Activated naive CD8-positive, alpha-beta T cell treated with anti-CD3 and anti-CD28 coated beads for 36 hours (primary cell): ENCODE data around the gene ZNF639. TPM values are rescaled to one million over a fixed set of nuclear protein-coding genes. Genes with fewer than 3 reads are reported as not detected.

Experiments
- DNase-seq: peaks from one replicate; pipeline ENCODE4 v3.0.0; 2021
- H3K27ac Mint-ChIP-seq: one replicate; pipeline ENCODE4 v1.8.0; 2022; ENCODE audit warnings: mild to moderate bottlenecking, moderate library complexity, mixed read lengths
- H3K27me3 Mint-ChIP-seq: one replicate; pipeline ENCODE4 v1.8.0; 2022; ENCODE audit warnings: mild to moderate bottlenecking, mixed read lengths
- H3K36me3 Mint-ChIP-seq: one replicate; pipeline ENCODE4 v1.8.0; 2021; ENCODE audit warnings: mild to moderate bottlenecking, mixed read lengths
- H3K4me1 Mint-ChIP-seq: one replicate; pipeline ENCODE4 v1.8.0; 2021; ENCODE audit warnings: mixed read lengths
- H3K4me3 Mint-ChIP-seq: one replicate; pipeline ENCODE4 v1.8.0; 2022; ENCODE audit warnings: mild to moderate bottlenecking, moderate library complexity, mixed read lengths
- H3K9me3 Mint-ChIP-seq: one replicate; pipeline ENCODE4 v1.8.0; 2022; ENCODE audit warnings: mixed read lengths
- total RNA-seq, 2 experiments: library from RNA; stranded (reverse); gene quantifications; one replicate each; pipeline ENCODE4 v1.2.3, GENCODE V29; 2021

ZNF639 gene
- total RNA-seq, 2 experiments from 2014 or later, result 59.5 to 62.1 TPM

- Mint-ChIP-seq H3K4me1 (peaks cover 12% of the 10 kb centered on the region), H3K27ac (no peak overlapping the region), H3K36me3 (peaks cover 26% of the 10 kb centered on the region), H3K27me3 (no peaks in the 10 kb centered on the region), H3K9me3 (no peaks in the 10 kb centered on the region), H3K4me3 (no peak overlapping the region)
- DNase-seq, result no peak
Observed at GRCh38 chr3:179336345-179336929, 13.6 kb downstream of the ZNF639 start.

GRCh38 chr3:179347345-179348194 lies 24.7 kb downstream of the ZNF639 start, which contains the start of gene MFN1:
Gene MFN1 (plus strand): TSS chr3:179347709. CDS start chr3:179348852, 1,143 bp downstream.
- Mint-ChIP-seq H3K27me3 (no peaks in the 10 kb centered on the region), H3K4me3 (peak within 1 kb of the TSS; percentile 92), H3K36me3 (peaks cover 13% of the 10 kb centered on the region), H3K4me1 (peaks cover 21% of the 10 kb centered on the region), H3K9me3 (no peaks in the 10 kb centered on the region), H3K27ac (peak within 1 kb of the TSS; percentile 91)
- DNase-seq, result peak; percentile 89

GRCh38 chr3:179348325-179349013 lies 25.6 kb downstream of the ZNF639 start:
- Mint-ChIP-seq H3K4me1 (peaks cover 21% of the 10 kb centered on the region), H3K27me3 (no peaks in the 10 kb centered on the region), H3K9me3 (no peaks in the 10 kb centered on the region), H3K27ac (peak overlapping the region; percentile 76), H3K4me3 (peak overlapping the region; percentile 92), H3K36me3 (peaks cover 13% of the 10 kb centered on the region)
- no peak for DNase-seq

GRCh38 chr3:179355996-179356395 lies 33.2 kb downstream of the ZNF639 start:
- no peak overlapping the region for H3K4me3 Mint-ChIP-seq
- peaks cover 25% of the 10 kb centered on the region for H3K4me1 Mint-ChIP-seq
- no peaks in the 10 kb centered on the region for H3K27me3 Mint-ChIP-seq
- peak overlapping the region; percentile 57 for H3K27ac Mint-ChIP-seq
- H3K36me3 Mint-ChIP-seq, result peaks cover 38% of the 10 kb centered on the region
- no peak for DNase-seq
- no peaks in the 10 kb centered on the region for H3K9me3 Mint-ChIP-seq

- Mint-ChIP-seq H3K27ac (no peak overlapping the region), H3K4me3 (no peak overlapping the region), H3K36me3 (peaks cover 12% of the 10 kb centered on the region), H3K4me1 (peaks cover 3% of the 10 kb centered on the region), H3K9me3 (no peaks in the 10 kb centered on the region), H3K27me3 (no peaks in the 10 kb centered on the region)
- no peak for DNase-seq
Observed at GRCh38 chr3:179363332-179363731, 40.5 kb downstream of the ZNF639 start.

- H3K36me3 Mint-ChIP-seq, result peaks cover 2% of the 10 kb centered on the region
- no peaks in the 10 kb centered on the region for H3K9me3 Mint-ChIP-seq
- H3K27ac Mint-ChIP-seq, result no peak overlapping the region
- no peaks in the 10 kb centered on the region for H3K4me1 Mint-ChIP-seq
- no peaks in the 10 kb centered on the region for H3K27me3 Mint-ChIP-seq
- H3K4me3 Mint-ChIP-seq, result no peak overlapping the region
- no peak for DNase-seq
Observed at GRCh38 chr3:179369621-179370020, 46.8 kb downstream of the ZNF639 start.

- H3K27me3 Mint-ChIP-seq, result no peaks in the 10 kb centered on the region
- no peak overlapping the region for H3K27ac Mint-ChIP-seq
- peaks cover 6% of the 10 kb centered on the region for H3K36me3 Mint-ChIP-seq
- H3K4me1 Mint-ChIP-seq, result no peaks in the 10 kb centered on the region
- H3K9me3 Mint-ChIP-seq, result no peaks in the 10 kb centered on the region
- no peak overlapping the region for H3K4me3 Mint-ChIP-seq
- no peak for DNase-seq
Observed at GRCh38 chr3:179373938-179374337, 51.1 kb downstream of the ZNF639 start.

- Mint-ChIP-seq H3K4me1 (no peaks in the 10 kb centered on the region), H3K9me3 (no peaks in the 10 kb centered on the region), H3K27me3 (no peaks in the 10 kb centered on the region), H3K27ac (no peak overlapping the region), H3K36me3 (peaks cover 13% of the 10 kb centered on the region), H3K4me3 (no peak overlapping the region)
- DNase-seq, result no peak
Observed at GRCh38 chr3:179375091-179375999, 52.5 kb downstream of the ZNF639 start.

GRCh38 chr3:179376474-179376873 lies 53.6 kb downstream of the ZNF639 start:
- peaks cover 22% of the 10 kb centered on the region for H3K36me3 Mint-ChIP-seq
- H3K27me3 Mint-ChIP-seq, result no peaks in the 10 kb centered on the region
- H3K4me3 Mint-ChIP-seq, result no peak overlapping the region

More at GRCh38 chr3:179376474-179376873, 53.6 kb downstream of the ZNF639 start:
- H3K9me3 Mint-ChIP-seq, result no peaks in the 10 kb centered on the region
- H3K4me1 Mint-ChIP-seq, result no peaks in the 10 kb centered on the region
- DNase-seq, result no peak
- no peak overlapping the region for H3K27ac Mint-ChIP-seq

Other genes with a start within 250 kb of the ZNF639 start
- gene PIK3CA, start 174.7 kb upstream of the ZNF639 start, total RNA-seq, result 10 to 100 TPM; 16.8 to 19.0 TPM
- gene KCNMB3, start 71.9 kb upstream of the ZNF639 start, total RNA-seq, result under 1 TPM; 0.72 to 0.74 TPM
- gene MFN1, start 24.7 kb downstream of the ZNF639 start, total RNA-seq, result 10 to 100 TPM; 29.5 to 32.0 TPM
- 1 to 10 TPM; 2.9 to 4.0 TPM for gene GNB4, start 128.4 kb downstream of the ZNF639 start, total RNA-seq
- gene ACTL6A, start 239.9 kb downstream of the ZNF639 start, total RNA-seq, result 10 to 100 TPM; 94.2 to 95.7 TPM